Measurements from ENCODE around the gene SRF. TPM values are rescaled to one million over a fixed set of nuclear protein-coding genes. Genes with fewer than 3 reads are reported as not detected.

The SRF gene
- total RNA-seq, 1 experiment from 2014 or later = 31.3 TPM

DNA sequence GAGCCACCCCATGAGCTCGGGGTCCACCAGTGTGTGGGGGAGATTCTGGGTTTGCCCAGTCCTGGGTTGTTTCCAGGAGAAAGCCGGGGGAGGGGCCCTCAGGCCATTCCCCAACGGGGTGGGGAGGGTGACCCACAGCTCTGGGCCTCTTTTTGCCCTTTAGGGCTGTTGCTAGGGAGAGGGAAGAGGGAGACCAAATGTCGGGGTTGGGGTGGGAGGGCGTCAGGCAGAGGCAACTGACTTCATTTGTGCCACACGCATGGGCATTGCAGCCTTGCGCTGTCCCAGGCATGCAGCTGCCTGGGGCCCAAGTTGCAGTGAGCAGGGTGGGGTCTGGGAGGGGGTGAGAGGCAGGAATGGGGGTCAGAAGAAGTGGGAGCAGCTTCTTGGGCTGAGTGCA lies 9.0 kb downstream of the SRF start:
- H3K4me3 Mint-ChIP-seq (ENCODE audit: unreplicated experiment) = no peak overlapping the region
- intact Hi-C loops (cut with micrococcal nuclease; ENCODE audit: unreplicated experiment) = no loop called here
- peaks cover 14% of the 10 kb centered on the region for H3K4me1 Mint-ChIP-seq (ENCODE audit: low read depth, unreplicated experiment)
- Histone ChIP-seq H3K36me3 (ENCODE audit: control insufficient read depth, insufficient read depth, low read length) (peaks cover 6% of the 10 kb centered on the region), H3K4me3 (ENCODE audit: low read depth, low read length) (no peak overlapping the region), H3K9me3 (no peaks in the 10 kb centered on the region), H3K4me1 (no peaks in the 10 kb centered on the region), H3K27me3 (replicated peaks; ENCODE audit: control insufficient read depth, insufficient read depth, low read length) (no peaks in the 10 kb centered on the region)
- no peak overlapping the region for H3K27ac Mint-ChIP-seq (ENCODE audit: unreplicated experiment)
- no TSS peak for BruUV-seq (replicated peaks)
- ChIA-PET CTCF (interaction anchor here (0.6 kb wide), 1 partner anchor 140 kb away, joined by 7 read pairs; no protein-coding TSS in a partner anchor), POLR2A (interaction anchor here (0.6 kb wide), 1 partner anchor 160 kb away, joined by 5 read pairs; no protein-coding TSS in a partner anchor)
- H3K36me3 Mint-ChIP-seq (ENCODE audit: insufficient read depth, unreplicated experiment) = peaks cover 29% of the 10 kb centered on the region
- no peaks in the 10 kb centered on the region for H3K9me3 Mint-ChIP-seq (ENCODE audit: unreplicated experiment)
- TF ChIP-seq, protein P1, sequence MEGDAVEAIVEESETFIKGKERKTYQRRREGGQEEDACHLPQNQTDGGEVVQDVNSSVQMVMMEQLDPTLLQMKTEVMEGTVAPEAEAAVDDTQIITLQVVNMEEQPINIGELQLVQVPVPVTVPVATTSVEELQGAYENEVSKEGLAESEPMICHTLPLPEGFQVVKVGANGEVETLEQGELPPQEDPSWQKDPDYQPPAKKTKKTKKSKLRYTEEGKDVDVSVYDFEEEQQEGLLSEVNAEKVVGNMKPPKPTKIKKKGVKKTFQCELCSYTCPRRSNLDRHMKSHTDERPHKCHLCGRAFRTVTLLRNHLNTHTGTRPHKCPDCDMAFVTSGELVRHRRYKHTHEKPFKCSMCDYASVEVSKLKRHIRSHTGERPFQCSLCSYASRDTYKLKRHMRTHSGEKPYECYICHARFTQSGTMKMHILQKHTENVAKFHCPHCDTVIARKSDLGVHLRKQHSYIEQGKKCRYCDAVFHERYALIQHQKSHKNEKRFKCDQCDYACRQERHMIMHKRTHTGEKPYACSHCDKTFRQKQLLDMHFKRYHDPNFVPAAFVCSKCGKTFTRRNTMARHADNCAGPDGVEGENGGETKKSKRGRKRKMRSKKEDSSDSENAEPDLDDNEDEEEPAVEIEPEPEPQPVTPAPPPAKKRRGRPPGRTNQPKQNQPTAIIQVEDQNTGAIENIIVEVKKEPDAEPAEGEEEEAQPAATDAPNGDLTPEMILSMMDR (IDR thresholded peaks at IDR 0.05; ENCODE audit: insufficient read depth in 1 of 2, low read depth in 1 of 2, low read length in 1 of 2, severe bottlenecking in 1 of 2, unreplicated experiment in 1 of 2) = no peak
- no peaks in the 10 kb centered on the region for H3K27me3 Mint-ChIP-seq (ENCODE audit: insufficient read depth, unreplicated experiment)
- DNase-seq = no peak

DNA sequence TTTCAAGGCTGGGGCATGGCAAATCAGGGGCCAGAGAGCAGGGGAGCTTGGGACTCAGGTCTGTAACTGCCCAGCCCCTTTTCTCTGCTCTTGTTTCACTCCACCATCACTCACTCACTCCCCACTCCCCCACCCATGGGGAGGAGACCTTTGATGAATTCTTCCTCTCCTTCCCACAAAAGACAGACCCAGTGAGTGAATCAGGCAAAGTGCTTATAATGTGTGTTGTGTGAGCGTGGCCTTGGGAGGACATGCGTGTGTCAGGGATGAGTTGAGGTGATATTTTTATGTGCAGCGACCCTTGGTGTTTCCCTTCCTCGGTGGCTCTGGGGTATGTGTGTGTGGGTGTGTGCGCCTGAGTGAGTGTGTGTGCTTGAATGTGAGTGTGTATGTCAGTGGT lies 9.9 kb downstream of the SRF start:
- no peaks in the 10 kb centered on the region for H3K27me3 ChIP-seq (replicated peaks; ENCODE audit: control insufficient read depth, insufficient read depth, low read length)
- ChIA-PET CTCF (no interaction called here), POLR2A (interaction anchor here (0.8 kb wide), 1 partner anchor 181 kb away, joined by 3 read pairs; no protein-coding TSS in a partner anchor)
- H3K9me3 ChIP-seq = no peaks in the 10 kb centered on the region
- no peak overlapping the region for H3K4me3 ChIP-seq (ENCODE audit: low read depth, low read length)
- H3K4me1 ChIP-seq = no peaks in the 10 kb centered on the region
- TF ChIP-seq, protein P1 (IDR thresholded peaks at IDR 0.05; ENCODE audit: insufficient read depth in 1 of 2, low read depth in 1 of 2, low read length in 1 of 2, severe bottlenecking in 1 of 2, unreplicated experiment in 1 of 2) = no peak
- H3K27ac Mint-ChIP-seq (ENCODE audit: unreplicated experiment) = peak overlapping the region; percentile 33
- no peaks in the 10 kb centered on the region for H3K27me3 Mint-ChIP-seq (ENCODE audit: insufficient read depth, unreplicated experiment)
- peak overlapping the region; percentile 91 for H3K4me3 Mint-ChIP-seq (ENCODE audit: unreplicated experiment)
- BruUV-seq (replicated peaks) = no TSS peak
- intact Hi-C loops (cut with micrococcal nuclease; ENCODE audit: unreplicated experiment) = no loop called here
- no peak for DNase-seq
- peaks cover 6% of the 10 kb centered on the region for H3K36me3 ChIP-seq (ENCODE audit: control insufficient read depth, insufficient read depth, low read length)
- peaks cover 20% of the 10 kb centered on the region for H3K36me3 Mint-ChIP-seq (ENCODE audit: insufficient read depth, unreplicated experiment)
- H3K4me1 Mint-ChIP-seq (ENCODE audit: low read depth, unreplicated experiment) = peaks cover 14% of the 10 kb centered on the region
- no peaks in the 10 kb centered on the region for H3K9me3 Mint-ChIP-seq (ENCODE audit: unreplicated experiment)

DNA sequence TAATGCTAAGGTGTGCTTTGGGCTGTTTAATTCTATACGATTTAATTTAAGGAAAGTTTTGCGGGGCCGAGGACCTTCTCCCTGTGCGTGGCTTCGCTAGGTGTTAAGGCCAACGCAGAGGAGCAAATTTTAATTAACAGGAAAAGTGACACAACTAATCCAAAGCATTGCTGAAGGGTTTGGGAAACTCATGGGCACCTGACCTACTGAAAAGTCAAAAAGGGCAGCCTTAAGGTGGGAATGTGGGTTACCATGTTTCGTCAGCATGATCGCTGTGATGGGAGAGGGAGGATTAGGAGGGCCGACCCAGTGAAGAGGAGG lies 10.5 kb downstream of the SRF start:
- DNase-seq = no peak
- Mint-ChIP-seq H3K27me3 (ENCODE audit: insufficient read depth, unreplicated experiment) (no peaks in the 10 kb centered on the region), H3K9me3 (ENCODE audit: unreplicated experiment) (no peaks in the 10 kb centered on the region), H3K4me1 (ENCODE audit: low read depth, unreplicated experiment) (peaks cover 14% of the 10 kb centered on the region), H3K4me3 (ENCODE audit: unreplicated experiment) (peak overlapping the region; percentile 91), H3K36me3 (ENCODE audit: insufficient read depth, unreplicated experiment) (peaks cover 17% of the 10 kb centered on the region), H3K27ac (ENCODE audit: unreplicated experiment) (peak overlapping the region; percentile 33)
- TF ChIP-seq, protein P1 (IDR thresholded peaks at IDR 0.05; ENCODE audit: insufficient read depth in 1 of 2, low read depth in 1 of 2, low read length in 1 of 2, severe bottlenecking in 1 of 2, unreplicated experiment in 1 of 2) = no peak
- ChIA-PET POLR2A (interaction anchor here (1.0 kb wide), 2 partner anchors 11 to 122 kb away, joined by 3 to 8 read pairs; partner anchors contain the start of genes KLC4, MRPL2 and SRF), CTCF (interaction anchor here (0.8 to 1.0 kb wide), 2 partner anchors 10 to 47 kb away, joined by 4 to 6 read pairs; partner anchors contain the start of gene DNPH1)
- intact Hi-C loops (cut with micrococcal nuclease; ENCODE audit: unreplicated experiment) = no loop called here
- Histone ChIP-seq H3K9me3 (no peaks in the 10 kb centered on the region), H3K4me1 (no peaks in the 10 kb centered on the region), H3K27me3 (replicated peaks; ENCODE audit: control insufficient read depth, insufficient read depth, low read length) (no peaks in the 10 kb centered on the region), H3K36me3 (ENCODE audit: control insufficient read depth, insufficient read depth, low read length) (peaks cover 3% of the 10 kb centered on the region), H3K4me3 (ENCODE audit: low read depth, low read length) (peak overlapping the region; percentile 61)
- TSS peak; percentile 78 for BruUV-seq (replicated peaks)

Data from Caco-2 (cell line).